ENCODE results near the gene ATP10A.

ATP10A gene

GRCh38 chr15:25863111-25863967 lies at the start of gene ATP10A:
TSS of gene ATP10A (minus strand) at chr15:25863327. CDS start at chr15:25863096, 231 bp downstream.
- no peak for DNase-seq (ENCODE audit: low spot score)

GRCh38 chr15:25912035-25912434 lies 48.9 kb upstream of the ATP10A start:
- DNase-seq (ENCODE audit: low spot score), result no peak

- DNase-seq (ENCODE audit: low spot score), result no peak
These were observed 47.7 kb upstream of the ATP10A start for GRCh38 chr15:25910832-25911231.

GRCh38 chr15:25909806-25910205 lies 46.7 kb upstream of the ATP10A start:
- no peak for DNase-seq (ENCODE audit: low spot score)

GRCh38 chr15:25909325-25909724 lies 46.2 kb upstream of the ATP10A start:
- no peak for DNase-seq (ENCODE audit: low spot score)

GRCh38 chr15:25905140-25905539 lies 42.0 kb upstream of the ATP10A start:
- no peak for DNase-seq (ENCODE audit: low spot score)

GRCh38 chr15:25903024-25903581 lies 40.0 kb upstream of the ATP10A start:
- DNase-seq (ENCODE audit: low spot score), result no peak

- no peak for DNase-seq (ENCODE audit: low spot score)
These were observed 38.9 kb upstream of the ATP10A start for GRCh38 chr15:25901811-25902605.

- no peak for DNase-seq (ENCODE audit: low spot score)
These were observed 37.8 kb upstream of the ATP10A start for GRCh38 chr15:25900901-25901300.

GRCh38 chr15:25900431-25900830 lies 37.3 kb upstream of the ATP10A start:
- DNase-seq (ENCODE audit: low spot score), result no peak

GRCh38 chr15:25899870-25900269 lies 36.7 kb upstream of the ATP10A start:
- DNase-seq (ENCODE audit: low spot score), result no peak

GRCh38 chr15:25897658-25898057 lies 34.5 kb upstream of the ATP10A start:
- no peak for DNase-seq (ENCODE audit: low spot score)

GRCh38 chr15:25894371-25894902 lies 31.3 kb upstream of the ATP10A start:
- no peak for DNase-seq (ENCODE audit: low spot score)

- no peak for DNase-seq (ENCODE audit: low spot score)
These were observed 30.5 kb upstream of the ATP10A start for GRCh38 chr15:25893596-25893995.

GRCh38 chr15:25892126-25892525 lies 29.0 kb upstream of the ATP10A start:
- DNase-seq (ENCODE audit: low spot score), result no peak

GRCh38 chr15:25891081-25891480 lies 28.0 kb upstream of the ATP10A start:
- DNase-seq (ENCODE audit: low spot score), result no peak

GRCh38 chr15:25890529-25890928 lies 27.4 kb upstream of the ATP10A start:
- no peak for DNase-seq (ENCODE audit: low spot score)

- no peak for DNase-seq (ENCODE audit: low spot score)
These were observed 24.7 kb upstream of the ATP10A start for GRCh38 chr15:25887870-25888269.

GRCh38 chr15:25886498-25887140 lies 23.5 kb upstream of the ATP10A start:
- DNase-seq (ENCODE audit: low spot score), result no peak

- DNase-seq (ENCODE audit: low spot score), result no peak
These were observed 21.2 kb upstream of the ATP10A start for GRCh38 chr15:25884370-25884769.

- DNase-seq (ENCODE audit: low spot score), result no peak
These were observed 20.5 kb upstream of the ATP10A start for GRCh38 chr15:25883463-25884259.

Data from ecto neural progenitor cell (in vitro differentiated cells).